NCI-H2029 (cell line): ENCODE results near the gene WDSUB1.

Source experiments
- DNase-seq: peaks from one replicate; lab custom pipeline; 2025; lab: John Stamatoyannopoulos, UW

WDSUB1 gene, protein sequence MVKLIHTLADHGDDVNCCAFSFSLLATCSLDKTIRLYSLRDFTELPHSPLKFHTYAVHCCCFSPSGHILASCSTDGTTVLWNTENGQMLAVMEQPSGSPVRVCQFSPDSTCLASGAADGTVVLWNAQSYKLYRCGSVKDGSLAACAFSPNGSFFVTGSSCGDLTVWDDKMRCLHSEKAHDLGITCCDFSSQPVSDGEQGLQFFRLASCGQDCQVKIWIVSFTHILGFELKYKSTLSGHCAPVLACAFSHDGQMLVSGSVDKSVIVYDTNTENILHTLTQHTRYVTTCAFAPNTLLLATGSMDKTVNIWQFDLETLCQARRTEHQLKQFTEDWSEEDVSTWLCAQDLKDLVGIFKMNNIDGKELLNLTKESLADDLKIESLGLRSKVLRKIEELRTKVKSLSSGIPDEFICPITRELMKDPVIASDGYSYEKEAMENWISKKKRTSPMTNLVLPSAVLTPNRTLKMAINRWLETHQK

DNA sequence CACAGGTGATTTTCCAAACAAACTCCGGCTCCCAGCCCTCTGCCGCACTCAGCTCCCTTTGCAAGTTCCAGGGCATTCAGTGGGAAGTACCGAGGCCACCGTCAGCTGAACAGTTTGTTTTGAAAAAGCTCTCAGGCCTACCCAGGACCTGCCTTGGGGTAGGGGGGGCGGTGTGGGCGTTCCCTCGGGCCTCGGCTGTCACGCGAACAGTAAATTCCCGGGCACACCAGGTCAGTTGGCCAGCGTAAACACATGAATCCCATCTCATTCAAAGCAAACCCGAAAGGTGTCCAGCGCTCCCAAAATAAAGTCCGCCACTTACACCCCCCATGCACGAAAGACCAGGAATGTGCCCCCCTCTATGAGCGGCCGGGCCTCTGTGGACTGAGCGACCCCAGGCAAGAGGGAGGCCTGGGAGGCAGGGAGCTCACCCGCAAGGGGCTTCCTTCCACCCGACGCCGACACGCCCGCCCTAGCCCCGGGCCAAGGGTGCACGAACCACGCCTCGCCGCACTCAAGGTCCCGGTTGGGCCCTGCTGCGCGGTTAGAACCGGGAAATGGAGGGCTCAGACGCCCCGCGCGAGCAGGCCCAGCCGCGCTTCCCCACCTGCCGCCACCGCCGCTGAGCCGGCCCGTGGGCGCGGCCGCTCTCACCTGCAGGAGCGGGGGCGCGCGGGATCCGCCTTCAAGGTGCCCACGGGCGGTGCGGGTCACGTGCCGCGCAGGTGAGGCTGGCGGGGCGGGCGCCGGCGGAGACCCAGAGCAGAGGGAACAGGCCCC lies at the start of gene WDSUB1:
Gene WDSUB1 (minus strand): TSS at position 775 of the 780 bp plus-strand sequence. CDS start 3,634 bp downstream, outside the sequence.
- DNase-seq: no peak

DNA sequence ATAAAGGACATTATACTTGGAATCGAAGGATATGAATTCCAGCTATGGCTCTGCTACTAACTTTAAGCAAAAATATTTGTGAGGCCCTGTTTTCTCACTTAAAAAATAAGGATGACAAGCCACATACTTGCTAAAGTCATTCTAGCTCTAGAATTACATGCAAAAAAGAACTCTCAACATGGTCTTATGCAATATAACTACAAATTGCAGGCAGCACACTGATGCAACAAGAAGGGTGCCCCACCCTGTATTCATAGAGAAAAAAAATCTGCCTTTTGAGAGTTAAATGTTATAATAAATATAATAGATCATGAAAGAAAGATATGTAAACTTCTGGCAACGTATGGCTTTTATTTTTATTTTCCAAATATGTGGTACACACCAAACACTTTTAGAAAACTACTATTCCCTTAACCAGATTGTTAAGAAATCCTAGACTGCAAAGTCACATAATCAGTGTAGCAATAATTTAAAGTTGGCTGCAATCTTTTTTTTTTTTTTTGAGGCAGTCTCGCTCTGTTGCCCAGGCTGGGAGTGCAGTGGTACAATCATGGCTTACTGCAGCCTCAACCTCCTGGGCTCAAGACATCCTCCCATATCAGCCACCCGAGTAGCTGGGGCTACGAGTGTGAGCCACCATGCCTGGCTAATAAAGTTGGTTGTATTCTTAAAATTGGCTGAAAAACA lies 40.2 kb upstream of the WDSUB1 start:
- DNase-seq: no peak

DNA sequence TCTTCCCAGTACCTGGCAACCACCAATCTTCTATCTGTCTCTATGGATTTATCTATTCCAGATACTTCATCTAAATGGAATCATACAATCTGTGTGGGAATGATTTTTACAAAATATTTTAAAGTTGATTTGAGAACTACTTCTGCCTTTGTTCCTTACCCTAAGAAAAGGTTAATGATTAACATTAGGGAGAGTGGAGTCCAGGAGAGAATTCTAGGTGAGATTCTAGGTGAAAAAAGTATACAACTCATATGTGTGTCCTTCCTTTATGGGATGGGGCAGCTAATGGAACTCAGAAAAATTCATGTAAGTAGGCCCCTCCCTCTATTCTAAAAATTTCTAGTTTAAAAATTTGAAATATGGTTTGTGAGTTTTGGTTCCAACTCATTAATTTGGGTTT lies 35.9 kb upstream of the WDSUB1 start:
- DNase-seq: no peak

DNA sequence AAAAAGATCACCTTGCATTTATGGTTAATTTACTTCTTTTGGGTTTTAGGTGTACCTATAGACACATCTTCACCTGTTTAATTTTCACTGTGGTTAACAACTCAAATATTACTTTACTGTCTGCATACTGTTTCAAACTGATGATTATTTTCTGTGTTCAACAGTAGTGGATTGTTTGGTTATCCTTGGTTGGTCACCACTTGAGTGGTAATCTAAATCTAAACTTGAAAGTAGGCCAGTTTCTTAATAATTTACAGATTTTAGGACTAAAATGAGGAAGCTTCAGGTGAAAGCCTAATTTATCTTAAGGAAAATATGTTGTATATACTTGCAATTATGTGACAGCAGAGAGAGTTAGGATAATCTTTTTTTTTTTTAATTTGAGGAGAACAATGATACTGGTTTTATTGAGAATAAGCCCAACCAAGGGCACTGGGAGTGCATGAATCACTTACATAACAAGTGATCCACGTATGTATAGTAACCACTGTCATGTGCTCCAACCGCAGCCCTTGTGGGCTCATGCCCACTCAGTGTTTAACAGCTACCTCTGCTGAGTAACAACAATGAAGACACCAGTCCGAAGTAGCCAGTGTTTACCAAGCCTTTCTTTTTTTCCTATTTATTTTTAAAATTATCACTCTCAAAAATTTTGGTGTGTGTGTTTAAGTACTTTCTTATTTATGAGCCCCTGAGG lies 31.0 kb upstream of the WDSUB1 start:
- no peak for DNase-seq

DNA sequence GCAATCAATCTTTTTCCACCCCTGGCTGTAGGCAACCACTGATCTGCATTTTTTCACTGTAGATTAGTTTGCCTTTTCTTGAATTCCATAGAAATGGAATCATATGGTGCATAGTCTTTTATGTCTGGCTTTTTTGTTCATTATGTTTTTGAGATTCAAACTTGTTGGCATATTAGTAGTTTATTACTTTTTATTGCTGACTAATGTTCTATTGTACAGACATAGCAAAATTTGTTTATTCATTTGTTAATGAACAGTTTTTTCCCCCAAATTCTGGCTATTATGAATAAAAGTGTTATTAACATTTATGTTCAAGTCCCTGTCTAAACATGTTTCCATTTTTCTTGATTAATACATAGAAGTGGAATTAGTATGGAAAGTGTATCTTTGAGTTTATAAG lies 21.4 kb upstream of the WDSUB1 start:
- DNase-seq: no peak

DNA sequence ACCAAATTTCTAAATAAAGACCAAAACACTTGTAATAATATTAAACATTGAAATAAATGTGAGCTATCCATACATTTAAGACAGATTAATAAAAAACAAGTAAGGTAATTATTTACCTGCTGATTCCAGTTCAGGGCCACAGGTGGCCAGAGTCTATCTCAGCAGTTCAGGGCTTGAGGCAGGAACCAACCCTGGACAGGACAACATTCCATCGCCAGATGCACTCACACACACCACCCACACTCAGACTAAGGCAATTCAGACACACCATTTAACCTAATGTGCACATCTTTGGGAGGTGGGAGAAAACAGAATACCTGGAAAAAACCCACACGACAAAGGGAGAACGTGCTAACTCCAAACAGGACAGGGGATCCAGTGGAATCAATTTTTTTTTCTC lies 14.1 kb upstream of the WDSUB1 start:
- DNase-seq: no peak

DNA sequence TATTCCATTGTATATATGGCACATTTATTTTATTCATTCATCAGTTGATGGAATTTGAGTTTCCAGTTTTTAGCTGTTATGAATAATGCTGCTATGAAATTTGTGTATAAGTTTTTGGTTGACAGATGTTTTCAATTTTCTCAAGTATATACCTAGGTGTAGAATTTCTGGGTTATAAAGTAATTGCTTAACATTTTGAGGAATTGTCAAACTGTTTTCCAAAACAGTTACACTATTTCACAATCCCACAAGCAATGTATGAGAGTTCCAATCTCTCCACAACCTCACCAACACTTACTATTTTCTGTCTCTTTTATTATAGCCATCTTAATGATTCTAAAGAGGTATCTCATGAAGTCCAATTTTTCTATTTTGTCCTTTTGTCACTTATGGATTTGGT lies 12.5 kb upstream of the WDSUB1 start:
- no peak for DNase-seq

DNA sequence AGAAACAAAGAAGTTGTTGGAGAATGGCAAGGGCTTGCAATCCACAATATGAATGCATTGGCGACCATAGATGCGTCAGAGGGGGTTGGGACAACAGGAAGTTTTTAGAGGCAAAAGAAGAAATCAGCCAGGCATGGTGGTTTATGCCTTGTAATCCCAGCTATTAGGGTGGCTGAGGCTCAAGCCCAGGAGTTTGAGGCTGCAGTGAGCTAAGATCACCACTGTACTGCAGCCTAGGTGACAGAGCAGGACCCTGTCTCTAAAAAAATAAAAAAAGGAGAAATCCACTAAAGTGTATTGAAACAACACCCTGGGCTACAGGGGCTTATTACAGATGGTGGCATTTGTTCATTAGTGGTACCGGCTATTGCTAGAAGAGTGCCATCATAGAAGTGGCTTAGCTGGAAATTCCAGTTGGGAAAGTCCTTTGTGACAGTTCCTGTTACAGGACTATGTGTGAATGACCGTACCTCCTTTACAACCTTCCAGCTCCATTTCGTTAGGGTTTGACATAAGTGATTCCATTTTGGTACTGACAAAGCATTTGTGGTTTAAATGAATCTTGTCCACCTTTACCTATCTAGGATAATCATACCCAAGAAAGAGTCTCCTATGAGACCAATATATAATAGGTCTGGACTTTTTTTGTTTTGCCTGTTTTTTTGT lies 10.7 kb upstream of the WDSUB1 start:
- no peak for DNase-seq

DNA sequence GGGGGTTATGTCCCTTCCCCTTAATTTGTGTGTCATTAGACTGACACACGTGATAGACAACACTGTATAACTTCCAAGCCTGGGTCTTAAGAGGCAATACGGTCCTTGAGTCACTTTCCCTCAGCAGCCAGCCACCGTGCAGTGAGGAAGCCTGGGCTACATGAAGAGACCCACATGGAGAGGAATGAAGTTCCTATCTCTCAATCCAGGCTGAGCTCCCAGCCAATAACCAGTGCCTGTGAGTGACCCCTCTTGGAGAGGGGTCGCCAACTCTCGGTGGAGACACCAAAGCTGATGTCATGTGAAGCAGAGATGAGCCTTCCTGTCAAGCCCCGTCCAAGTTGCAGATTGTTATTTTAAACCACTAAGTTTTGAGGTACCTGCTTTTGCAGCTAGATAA lies 5.7 kb upstream of the WDSUB1 start:
- DNase-seq: no peak

DNA sequence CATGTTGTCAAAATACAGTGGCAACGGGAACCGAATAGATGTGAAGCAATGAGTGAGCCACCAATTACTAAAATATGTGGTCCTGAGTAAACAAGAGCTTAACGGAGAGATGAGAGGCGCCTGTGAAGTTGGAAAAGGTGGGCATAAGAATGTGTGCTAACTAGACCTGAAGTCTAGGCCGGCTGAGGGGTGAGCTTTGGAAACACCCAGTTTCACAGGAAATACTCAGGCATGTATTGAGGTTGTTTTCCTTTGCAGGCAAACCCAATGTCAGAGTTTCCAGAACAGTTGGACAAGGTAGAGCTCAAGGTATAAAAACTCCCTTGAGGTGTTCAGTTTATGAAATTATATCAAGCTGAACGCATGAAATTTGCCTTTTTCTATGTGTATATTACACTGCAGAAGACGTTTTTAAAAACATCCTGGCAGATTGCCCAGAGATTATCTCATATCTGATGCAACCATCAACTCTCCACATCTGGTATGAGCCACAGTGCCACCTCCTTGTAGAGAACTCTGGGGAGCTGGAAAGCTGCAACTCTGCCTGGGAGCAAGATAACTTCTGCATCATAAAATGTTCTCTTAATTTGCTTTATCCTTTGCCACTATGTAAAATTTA lies 3.9 kb upstream of the WDSUB1 start:
- DNase-seq: peak; percentile 75

DNA sequence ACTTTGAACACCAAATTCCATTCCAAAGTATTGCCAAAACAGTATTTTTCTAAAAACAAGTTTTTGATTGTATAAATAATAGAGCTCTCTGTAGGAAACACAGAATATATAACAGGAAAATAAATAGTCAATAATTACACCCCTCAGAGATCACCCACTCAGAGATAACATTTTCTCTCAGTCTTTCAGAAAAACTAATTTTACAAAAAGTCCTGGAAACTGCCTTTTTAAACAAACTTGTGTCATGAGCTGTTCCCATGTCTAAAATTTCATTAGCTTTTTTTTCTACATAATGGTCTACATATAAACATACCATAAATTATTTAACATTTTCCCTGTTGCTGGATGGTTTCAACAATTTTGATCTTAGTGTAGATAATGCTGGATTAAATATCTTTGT lies 1.2 kb upstream of the WDSUB1 start:
- DNase-seq: no peak

DNA sequence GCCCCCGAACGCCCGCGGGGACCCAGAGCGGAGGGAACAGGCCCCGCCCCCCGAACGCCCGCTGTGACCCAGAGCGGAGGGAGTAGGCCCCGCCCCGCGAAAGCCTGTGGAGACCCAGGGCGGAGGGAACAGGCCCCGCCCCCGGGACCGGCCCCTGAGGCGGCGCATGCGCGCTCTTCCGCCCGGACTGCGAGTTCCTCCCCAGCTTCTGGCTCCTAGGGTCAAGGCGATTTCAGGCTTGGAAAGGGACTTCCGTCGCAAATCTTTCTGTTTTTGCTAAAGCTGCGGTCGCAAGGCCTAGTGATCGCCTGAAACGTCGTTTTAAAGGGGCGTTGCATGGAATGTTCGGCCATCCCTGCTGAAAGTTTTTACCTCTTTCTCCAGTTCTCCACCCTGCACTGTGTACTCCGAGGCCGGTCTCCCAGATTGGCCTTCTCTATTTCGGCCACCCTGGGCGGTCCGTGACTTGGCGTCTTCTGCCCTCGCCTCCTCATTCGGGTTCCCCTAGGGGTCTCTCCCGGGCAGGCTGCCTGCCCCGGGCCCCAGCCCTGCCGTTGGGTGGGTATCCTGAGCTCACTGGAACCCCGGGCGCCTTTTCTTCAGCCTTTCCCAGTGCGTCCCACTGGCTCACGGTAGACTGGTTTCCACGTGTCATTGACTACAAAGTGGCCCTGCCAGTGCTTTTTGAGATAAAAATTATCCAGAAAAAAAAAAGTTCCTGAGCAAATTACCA lies 372 bp upstream of the WDSUB1 start:
- DNase-seq: peak; percentile 98

DNA sequence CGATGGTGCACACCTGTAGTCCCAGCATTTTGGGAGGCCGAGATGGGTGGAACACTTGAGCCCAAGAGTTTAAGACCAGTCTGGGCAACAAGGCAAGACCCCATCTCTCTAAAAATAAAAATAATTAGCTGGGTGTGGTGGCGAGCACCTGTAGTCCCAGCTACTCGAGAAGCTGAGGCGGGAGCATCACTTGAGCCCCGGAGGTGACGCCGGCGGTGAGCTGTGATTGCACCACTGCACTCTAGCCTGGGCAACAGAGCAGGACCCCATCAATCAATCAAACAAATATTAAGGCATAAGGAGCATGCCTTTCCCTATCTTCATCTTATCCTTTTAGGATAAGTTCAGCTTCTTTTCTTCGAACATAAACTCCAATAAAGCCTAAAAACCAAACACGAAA lies 1.1 kb downstream of the WDSUB1 start:
- DNase-seq: no peak

DNA sequence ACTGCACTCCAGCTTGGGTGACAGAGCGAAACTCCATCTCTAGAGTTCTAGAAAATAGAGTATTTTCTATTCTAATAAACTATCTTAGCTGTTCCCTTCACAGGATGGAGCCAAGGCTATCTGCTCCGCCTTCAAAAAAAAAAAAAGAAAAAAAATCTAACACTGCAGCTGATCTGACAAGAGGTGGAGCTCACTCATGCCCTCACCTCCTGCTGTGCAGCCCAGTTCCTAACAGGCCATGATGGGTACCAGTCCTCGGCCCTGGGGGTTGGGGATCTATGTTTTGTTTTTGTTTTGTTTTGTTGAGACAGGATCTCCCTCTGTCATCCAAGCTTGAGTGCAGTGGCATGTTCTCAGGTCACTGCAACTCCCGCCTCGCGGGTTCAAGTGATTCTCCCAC lies 3.0 kb downstream of the WDSUB1 start:
- DNase-seq: no peak

DNA sequence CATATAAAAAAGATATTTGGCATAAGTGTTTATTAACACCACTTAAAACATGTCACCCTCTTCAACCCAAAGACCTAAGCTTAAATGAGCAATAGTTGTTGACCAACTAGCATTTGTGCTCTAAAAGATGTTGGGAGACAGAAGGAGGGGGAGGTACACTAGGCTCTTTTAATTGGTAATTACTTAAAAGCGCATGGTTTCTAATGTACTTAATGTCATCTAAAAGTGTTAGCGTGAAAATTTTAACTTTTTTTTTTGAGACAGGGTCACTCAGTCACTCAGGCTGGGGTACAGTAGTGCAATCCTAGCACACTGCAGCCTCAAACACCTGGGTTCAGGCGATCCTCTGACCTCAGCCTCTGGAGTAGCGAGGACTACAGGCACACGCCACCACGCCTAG lies 5.5 kb downstream of the WDSUB1 start:
- no peak for DNase-seq

DNA sequence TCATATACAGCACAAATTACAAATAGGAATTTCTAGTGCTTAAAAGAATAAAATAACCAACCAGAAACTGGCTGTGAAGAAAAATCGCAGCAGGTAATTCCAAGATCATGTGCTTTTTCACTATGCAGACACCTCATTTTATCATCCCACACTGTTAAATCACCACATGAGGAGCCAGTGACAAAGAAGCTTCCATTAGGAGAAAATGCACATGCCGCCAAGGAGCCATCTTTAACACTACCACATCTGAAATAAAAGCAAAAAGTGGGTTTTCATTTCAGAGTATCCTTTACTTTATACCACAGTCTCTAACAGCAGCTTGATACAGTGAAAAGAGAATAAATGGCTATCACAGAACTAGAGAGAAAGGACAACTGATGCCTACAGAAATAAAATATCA lies 6.8 kb downstream of the WDSUB1 start:
- no peak for DNase-seq

DNA sequence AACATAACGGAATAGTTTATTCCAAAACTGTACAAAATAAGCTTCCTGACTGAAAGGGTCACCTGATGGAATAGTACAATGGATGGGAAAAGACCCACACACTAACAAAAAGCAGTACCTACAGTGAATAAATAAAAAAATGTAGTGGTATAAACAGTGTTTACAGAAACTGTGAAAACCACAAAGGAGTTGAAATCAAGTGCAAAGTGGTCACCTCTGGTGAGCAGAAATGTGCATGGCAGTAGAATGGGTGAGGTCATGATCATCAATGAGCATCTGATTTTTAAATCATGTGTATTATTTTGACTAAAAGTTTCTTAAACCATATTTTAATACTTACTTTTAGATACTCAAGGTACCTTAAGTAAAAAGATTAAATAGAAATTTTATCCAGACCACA lies 11.4 kb downstream of the WDSUB1 start:
- no peak for DNase-seq

DNA sequence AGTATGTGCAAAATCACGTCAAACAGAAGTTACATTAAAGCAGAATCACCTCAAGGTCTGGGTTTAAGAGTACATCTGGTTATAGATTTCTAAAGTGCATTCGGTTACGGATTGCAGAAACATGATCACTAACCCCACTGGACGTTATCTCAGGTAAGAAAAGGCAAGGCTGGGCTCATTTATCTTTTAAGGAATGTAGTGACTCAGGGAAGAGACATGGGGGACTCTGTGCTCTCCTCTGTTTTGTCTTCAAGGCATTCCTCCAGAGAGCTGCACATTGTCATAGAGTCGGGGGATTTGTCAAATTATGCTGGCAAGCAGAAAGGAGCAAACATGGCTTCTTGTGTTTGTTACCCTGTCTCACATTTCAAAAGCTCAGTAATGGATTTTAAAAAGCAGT lies 14.3 kb downstream of the WDSUB1 start:
- DNase-seq: no peak

DNA sequence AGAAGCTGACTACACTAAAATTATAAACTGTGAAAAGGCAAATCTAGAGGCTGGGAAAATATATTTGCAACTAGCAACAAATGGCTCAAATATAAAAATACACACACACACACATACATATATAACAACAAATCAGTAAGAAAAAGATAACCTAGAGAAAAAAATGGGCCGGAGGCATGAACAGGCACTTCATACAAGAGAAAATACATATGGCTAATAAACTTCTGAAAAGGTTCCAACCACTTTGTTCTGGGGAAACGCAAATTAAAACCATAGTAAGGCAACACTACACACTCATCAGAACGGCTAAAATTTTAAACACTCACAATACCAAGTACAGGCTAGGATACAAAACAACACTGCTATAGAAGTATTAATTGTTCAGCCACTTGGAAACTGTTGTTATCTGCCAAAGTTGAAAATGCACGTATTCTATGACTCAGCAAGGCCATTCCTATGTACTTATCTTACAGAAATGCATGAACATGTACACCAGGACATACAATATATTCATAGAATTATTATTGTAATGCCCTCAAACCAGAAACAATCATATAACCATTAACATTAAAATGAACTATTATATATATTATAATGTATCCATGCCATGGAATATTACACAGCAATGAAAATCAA lies 15.6 kb downstream of the WDSUB1 start:
- DNase-seq: no peak

DNA sequence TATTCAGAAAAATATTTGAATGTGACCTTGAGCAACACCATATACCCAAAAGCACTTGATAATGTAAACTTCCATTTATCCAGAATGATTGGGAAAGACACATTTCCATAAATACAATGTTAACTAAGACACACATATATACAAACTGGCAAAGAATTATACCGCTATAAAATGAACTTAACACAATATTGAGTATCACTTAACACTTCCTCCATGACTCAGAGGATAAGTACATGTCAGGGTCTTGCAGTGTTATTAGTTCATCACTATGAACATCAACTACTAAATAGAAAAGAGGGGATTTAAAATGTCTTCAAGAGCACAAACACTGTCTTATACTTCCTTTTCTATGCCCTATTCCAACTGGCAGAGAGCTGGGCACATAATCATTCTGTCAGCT lies 18.6 kb downstream of the WDSUB1 start:
- DNase-seq: no peak
